Muscle of back (tissue), 13 donors: ENCODE measurements around the gene DCN. TPM values are rescaled to one million over a fixed set of nuclear protein-coding genes. Genes with fewer than 3 reads are reported as not detected.
"Not testable (repeated sequence)": the region's sequence is repeated elsewhere in the genome, so short reads cannot be mapped to it uniquely, and the experiment has no call there.

Source experiments
- DNase-seq, 3 donors: peaks; one replicate each; pipeline versions ENCODE4 v3.0.0 to v3.0.0-alpha.2; 2013
- long read RNA-seq, 9 donors: transcript quantifications; one replicate each; lab custom pipeline, GENCODE V29; 2026
- polyA plus RNA-seq, 10 donors: library from polyadenylated mRNA; unstranded; fragments of 120-200 nt; gene quantifications; one replicate each; pipeline ENCODE4 v1.2.1, GENCODE V29; 2013; ENCODE audit not compliant: insufficient read length in 10 of 10

Gene DCN, protein sequence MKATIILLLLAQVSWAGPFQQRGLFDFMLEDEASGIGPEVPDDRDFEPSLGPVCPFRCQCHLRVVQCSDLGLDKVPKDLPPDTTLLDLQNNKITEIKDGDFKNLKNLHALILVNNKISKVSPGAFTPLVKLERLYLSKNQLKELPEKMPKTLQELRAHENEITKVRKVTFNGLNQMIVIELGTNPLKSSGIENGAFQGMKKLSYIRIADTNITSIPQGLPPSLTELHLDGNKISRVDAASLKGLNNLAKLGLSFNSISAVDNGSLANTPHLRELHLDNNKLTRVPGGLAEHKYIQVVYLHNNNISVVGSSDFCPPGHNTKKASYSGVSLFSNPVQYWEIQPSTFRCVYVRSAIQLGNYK
- polyA plus RNA-seq: 1,000 to 10,000 TPM; 1,444 to 2,589 (median 1,760) TPM
- long read RNA-seq, donor 1, full-length matches to known transcripts: 349 of 511 reads
- long read RNA-seq, donor 1, partial matches to known transcripts: 142 of 511 reads
- long read RNA-seq, donor 1, other reads (novel, unspliced or antisense): 20 of 511 reads
- long read RNA-seq, donor 2, full-length matches to known transcripts: 292 of 396 reads
- long read RNA-seq, donor 2, partial matches to known transcripts: 99 of 396 reads
- long read RNA-seq, donor 2, other reads (novel, unspliced or antisense): 5 of 396 reads
- long read RNA-seq, donor 3: 0 reads
- long read RNA-seq, donor 4, full-length matches to known transcripts: 562 of 818 reads
- long read RNA-seq, donor 4, partial matches to known transcripts: 246 of 818 reads
- long read RNA-seq, donor 4, other reads (novel, unspliced or antisense): 10 of 818 reads
- long read RNA-seq, donor 5, full-length matches to known transcripts: 384 of 609 reads
- long read RNA-seq, donor 5, partial matches to known transcripts: 211 of 609 reads
- long read RNA-seq, donor 5, other reads (novel, unspliced or antisense): 14 of 609 reads
- long read RNA-seq, donor 6, full-length matches to known transcripts: 554 of 808 reads
- long read RNA-seq, donor 6, partial matches to known transcripts: 248 of 808 reads
- long read RNA-seq, donor 6, other reads (novel, unspliced or antisense): 6 of 808 reads
- long read RNA-seq, donor 7, full-length matches to known transcripts: 333 of 549 reads
- long read RNA-seq, donor 7, partial matches to known transcripts: 216 of 549 reads
- long read RNA-seq, donor 7, other reads (novel, unspliced or antisense): 0 of 549 reads
- long read RNA-seq, donor 8, full-length matches to known transcripts: 456 of 676 reads
- long read RNA-seq, donor 8, partial matches to known transcripts: 220 of 676 reads
- long read RNA-seq, donor 8, other reads (novel, unspliced or antisense): 0 of 676 reads
- long read RNA-seq, donor 9, full-length matches to known transcripts: 29 of 29 reads
- long read RNA-seq, donor 9, partial matches to known transcripts: 0 of 29 reads
- long read RNA-seq, donor 9, other reads (novel, unspliced or antisense): 0 of 29 reads

GRCh38 chr12:91182636-91183455 is at the start of gene DCN:
DCN (minus strand) TSS chr12:91182817; CDS start chr12:91178552, 4,265 bp downstream.
- DNase-seq: peak; percentile 78 to 92 (median 81)

- peak in 1 of 3 donors; percentile 31 for DNase-seq
Measured at GRCh38 chr12:91230841-91231240, 48.2 kb upstream of the DCN start.

DNA sequence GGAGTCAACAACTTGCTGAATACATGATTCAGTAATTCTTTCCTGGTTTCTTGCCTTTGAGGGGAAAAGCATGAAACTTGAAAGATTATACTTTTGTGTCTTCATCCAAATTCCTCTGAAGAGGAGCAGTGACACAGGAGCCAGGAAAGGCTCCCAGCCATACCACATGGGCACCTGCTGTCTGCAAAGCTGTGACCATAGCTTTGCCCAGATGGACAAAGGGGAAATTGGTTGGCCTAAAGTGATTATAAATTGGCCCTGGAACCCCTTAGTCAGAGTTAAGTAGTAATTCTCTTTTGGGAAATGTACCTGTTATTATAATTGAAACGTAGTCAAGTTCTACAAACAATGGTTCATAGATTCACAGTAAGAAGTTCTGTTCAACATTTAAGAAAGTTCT is 44.3 kb upstream of the DCN start:
- DNase-seq: no peak

GRCh38 chr12:91225316-91225715 is 42.7 kb upstream of the DCN start:
- DNase-seq: no peak

- DNase-seq: peak in 1 of 3 donors; percentile 71
Measured at GRCh38 chr12:91224401-91224800, 41.8 kb upstream of the DCN start.

DNA sequence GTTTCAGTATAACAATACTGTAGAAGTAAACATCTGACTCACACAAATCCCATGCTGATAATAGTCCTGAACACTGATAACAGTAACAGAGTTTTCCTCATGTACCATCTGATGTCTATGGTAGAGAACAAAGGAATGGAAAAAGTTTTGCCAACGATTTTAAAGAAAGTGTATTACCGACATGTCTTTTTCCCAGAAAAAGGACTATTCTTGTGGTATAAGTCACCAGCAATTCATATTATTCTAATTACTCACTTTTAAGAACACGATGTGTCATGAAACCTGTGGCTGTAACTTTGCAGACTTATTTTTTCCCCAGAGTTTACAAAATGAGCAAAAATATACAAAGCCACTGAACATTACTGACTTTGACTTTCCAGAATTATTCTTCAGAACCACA is 40.1 kb upstream of the DCN start:
- DNase-seq: no peak

DNA sequence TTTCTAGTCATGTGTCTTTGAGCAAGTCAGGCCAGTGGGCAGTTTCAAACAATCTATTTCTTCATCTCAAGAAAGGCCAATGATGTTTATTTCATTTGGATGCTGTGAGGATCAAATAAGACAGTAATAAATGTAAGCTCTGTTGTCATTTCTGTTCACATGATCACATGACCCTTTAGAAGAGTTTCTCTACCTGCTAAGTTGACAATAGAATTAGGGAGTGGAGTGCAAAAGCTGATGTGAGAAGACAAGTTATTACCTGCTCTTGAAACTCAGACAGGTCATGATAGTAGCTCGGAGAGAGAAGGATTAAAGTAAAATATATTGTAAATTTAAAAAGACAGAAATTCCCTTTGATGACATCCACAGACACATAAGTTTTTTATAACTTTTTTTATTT is 37.3 kb upstream of the DCN start:
- DNase-seq: no peak

DNA sequence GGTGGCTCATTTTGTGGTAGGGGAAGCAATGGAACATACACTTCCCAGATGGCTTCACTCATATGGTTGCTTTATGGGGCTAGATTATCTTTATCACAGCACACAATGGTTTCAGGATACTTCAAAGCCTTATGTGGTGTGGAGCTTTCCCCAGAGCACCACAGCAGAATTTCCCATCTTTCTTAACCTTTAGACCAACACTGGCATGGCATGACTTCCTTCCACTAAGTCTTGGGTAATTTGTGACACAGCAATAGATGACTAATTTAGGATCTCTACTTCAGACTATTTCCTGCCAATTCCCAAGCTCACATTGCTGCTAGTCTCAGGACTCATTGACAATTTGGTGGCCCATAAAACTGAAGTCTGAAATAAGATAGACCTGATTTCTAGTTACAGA is 36.9 kb upstream of the DCN start:
- no peak for DNase-seq

DNA sequence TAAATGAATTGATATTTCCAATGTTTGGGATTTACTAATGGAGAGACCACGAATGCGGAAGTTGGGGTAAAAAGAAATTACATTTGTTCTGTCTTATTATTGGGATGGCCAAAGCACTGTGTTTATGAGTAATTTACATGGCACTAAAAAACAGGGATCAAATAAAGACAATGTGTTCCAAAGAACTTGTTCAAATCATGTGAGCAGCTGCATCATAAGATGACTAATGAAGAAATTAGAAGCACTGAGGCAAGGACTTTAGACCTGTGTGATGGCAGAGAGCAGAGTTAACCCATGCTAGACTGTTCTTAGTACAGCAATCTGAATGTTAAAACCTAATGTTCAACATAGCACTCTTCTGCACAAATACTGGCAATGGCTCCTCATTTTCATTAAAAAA is 34.3 kb upstream of the DCN start:
- DNase-seq: no peak

DNA sequence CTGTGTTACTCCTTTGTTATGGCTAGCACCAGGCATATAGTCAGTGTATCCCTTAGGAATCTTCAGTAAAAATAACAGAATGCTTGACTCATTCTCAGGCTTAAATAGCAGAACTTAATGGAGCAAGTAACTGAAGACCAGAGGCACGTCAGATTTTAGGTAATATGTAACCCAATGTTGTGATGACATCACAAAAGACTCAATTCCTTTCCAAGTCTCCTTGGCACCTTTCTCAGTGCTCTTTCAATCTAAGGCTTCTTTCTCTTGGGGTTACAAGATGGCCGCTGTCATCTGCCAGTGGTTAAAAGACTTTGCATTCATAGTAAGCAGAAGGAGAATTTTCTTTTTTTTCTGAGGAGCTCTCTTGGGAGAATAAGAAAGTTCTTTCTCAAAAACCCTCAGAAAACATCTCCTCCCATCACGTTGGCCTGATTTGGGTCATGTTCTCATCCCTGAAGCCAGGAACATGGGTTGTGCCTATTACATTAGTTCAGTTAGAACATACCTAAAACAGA is 33.4 kb upstream of the DCN start:
- DNase-seq: peak in 1 of 3 donors; percentile 37

- peak in 2 of 3 donors; percentile 61 to 84 for DNase-seq
Measured at GRCh38 chr12:91211866-91212265, 29.2 kb upstream of the DCN start.

DNA sequence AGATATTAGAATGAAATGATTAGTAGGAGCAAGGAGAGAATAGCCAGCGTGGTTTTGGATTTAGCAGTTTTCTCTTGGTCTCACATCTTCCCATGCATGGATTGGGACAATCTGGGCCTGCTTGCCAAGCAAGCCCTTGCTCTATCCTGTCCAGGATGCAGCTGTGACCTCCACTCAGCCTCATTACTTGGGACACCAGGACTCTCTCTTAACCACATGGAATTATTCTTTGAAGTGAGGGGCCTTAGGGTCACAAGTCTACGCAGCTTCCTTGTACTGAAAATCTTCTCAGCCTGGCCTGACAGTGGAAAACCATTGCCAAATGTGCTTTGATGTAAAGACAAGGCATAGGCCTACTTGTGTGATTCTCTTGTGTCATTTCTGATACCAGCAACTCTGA is 28.0 kb upstream of the DCN start:
- DNase-seq: peak in 1 of 3 donors; percentile 73

- no peak for DNase-seq
Measured at GRCh38 chr12:91210144-91210543, 27.5 kb upstream of the DCN start.

- not testable (repeated sequence) for DNase-seq
Measured at GRCh38 chr12:91207301-91207700, 24.7 kb upstream of the DCN start.

DNA sequence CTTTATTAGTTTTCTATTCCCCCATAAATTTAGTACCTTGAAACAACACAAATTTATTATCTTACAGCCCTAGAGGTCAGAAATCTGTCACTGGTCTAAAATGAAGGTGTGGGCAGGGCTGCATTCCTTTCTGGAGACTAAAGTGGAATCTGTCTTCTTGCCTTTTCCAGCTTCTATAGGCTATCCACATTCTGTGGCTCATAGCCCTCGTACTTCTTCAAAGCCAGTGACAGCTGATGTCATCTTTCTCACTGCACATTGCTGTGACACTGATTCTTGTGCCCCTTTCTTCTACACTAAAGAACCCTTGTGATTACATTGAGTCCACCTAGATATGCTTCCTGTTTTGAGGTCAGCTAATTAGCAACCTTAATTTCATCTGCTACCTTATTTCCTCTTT is 23.2 kb upstream of the DCN start:
- DNase-seq: no peak

DNA sequence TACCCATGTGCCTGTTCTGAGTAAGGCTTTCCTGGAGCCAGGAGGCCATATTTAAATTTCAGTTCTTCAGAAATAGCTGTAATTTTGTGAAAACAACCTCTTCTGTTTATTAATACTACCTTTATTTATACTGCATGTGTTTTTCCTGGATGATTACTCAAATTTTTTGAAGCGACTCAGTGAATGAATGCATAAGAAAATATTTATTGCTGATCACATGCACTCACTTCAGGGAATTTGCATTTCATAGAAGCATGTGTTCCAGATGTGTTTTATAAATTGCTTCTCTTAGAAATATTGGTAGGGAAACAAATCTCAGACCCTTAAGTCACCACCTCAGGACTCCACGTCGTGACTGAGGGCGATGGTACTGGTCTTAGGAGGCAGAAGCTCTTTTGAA is 21.8 kb upstream of the DCN start:
- peak in 1 of 3 donors; percentile 76 for DNase-seq

DNA sequence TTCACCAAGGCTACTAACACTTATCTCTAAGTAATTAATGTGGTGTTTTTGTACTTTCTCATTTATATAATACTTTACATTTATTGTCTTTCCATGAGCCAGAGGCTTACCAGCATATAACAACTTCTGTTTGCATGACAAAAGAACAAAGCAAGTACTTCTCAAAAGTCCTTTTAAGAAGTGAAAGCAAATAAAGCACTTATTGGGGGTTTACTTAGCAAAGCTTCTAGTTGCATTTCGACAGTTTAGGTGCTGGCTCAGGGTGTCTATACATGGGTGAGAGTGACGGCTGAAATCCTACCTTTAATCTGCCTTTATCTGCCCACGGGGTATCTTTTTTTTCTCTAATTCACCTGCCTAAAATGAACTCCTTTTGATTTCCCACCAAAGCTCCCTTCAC is 21.0 kb upstream of the DCN start:
- DNase-seq: peak in 1 of 3 donors; percentile 44

DNA sequence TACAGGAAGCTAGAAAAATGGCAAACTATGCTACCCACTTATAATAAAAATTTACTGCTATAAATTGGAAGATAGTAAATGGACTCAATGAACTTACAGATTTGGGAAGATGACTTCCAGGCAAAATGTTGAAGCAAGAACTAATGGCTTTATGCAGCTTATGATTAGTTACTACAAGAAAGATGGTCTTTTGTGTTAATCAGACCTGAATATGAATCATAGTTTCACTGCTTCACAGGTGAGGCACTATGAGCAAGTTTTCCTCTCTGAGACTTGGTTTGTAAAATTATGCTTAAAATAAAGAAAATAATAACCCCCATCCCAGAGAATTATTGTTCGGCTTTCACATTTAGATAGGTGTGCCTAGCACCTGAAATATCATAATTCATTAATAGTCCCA is 19.8 kb upstream of the DCN start:
- DNase-seq: no peak

DNA sequence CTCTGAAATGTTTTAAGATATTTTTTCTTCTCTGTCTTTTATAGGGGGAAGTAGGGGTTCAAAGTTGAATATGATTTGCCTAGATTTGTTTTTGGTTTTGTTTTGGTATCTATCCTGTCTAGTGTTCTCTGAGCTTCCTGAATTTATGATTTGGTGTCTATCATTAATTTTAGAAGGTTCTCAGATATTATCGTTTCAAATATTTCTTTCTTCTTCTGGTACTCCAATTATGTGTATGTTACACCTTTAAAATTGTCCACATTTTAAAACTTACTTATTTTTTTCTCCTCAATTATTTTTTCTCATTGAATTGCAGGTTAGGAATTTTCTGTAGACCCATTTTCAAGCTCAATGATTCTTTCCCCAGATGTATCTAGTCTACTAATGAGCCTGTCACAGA is 13.8 kb upstream of the DCN start:
- DNase-seq: no peak

- DNase-seq: peak in 1 of 3 donors; percentile 47
Measured at GRCh38 chr12:91194500-91194899, 11.9 kb upstream of the DCN start.
